ENCODE results near the gene BCOR.

The BCOR gene

DNA sequence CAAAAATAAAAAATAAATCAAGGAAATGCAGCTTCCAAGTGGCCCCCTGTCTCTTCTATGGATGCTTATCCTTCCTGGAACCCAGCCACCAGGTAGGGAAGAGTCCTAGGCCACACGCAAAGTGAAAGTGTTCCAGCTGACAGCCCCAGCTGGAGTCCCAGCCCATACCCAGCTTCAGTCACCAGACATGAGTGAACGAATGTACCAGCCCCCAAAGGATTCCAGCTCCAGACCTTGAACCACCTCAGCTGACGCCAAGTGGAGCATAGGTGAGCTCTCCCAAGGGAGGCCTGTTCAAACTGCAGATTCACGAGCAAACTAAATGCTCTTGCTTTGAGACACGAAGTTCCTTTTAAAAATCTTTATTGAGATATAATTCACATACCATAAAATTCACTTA, 62.0 kb downstream of the BCOR start:
- Histone ChIP-seq H3F3A (ENCODE audit: low read depth) (no peaks in the 10 kb centered on the region), H3K79me2 (ENCODE audit: insufficient read depth, low read length) (no peaks in the 10 kb centered on the region), H3K9me2 (replicated peaks; ENCODE audit: low read depth, low read length) (no peaks in the 10 kb centered on the region), H3K4me1 (ENCODE audit: insufficient read depth, low read length, poor library complexity, severe bottlenecking) (peaks cover 15% of the 10 kb centered on the region), H3K4me2 (ENCODE audit: low read depth, low read length, poor library complexity, severe bottlenecking) (no peak overlapping the region), H3K36me3 (ENCODE audit: insufficient read depth, low read length) (no peaks in the 10 kb centered on the region), H3K27me3 (ENCODE audit: insufficient read depth, low read length, poor library complexity, severe bottlenecking) (no peaks in the 10 kb centered on the region), H4K20me1 (ENCODE audit: insufficient read depth, low read length, poor library complexity, severe bottlenecking) (no peaks in the 10 kb centered on the region), H2AFZ (ENCODE audit: low read length) (no peak overlapping the region), H3K4me3 (ENCODE audit: low read length, poor library complexity, severe bottlenecking) (no peak overlapping the region), H3K9me3 (ENCODE audit: insufficient read depth, low read depth, low read length) (no peaks in the 10 kb centered on the region), H3K9ac (ENCODE audit: low read depth, low read length, poor library complexity, severe bottlenecking) (no peak overlapping the region)
- no peak for TF ChIP-seq EZH2phosphoT487 (IDR thresholded peaks at IDR 0.05; ENCODE audit: borderline replicate concordance)
- TF ChIP-seq, protein P1, sequence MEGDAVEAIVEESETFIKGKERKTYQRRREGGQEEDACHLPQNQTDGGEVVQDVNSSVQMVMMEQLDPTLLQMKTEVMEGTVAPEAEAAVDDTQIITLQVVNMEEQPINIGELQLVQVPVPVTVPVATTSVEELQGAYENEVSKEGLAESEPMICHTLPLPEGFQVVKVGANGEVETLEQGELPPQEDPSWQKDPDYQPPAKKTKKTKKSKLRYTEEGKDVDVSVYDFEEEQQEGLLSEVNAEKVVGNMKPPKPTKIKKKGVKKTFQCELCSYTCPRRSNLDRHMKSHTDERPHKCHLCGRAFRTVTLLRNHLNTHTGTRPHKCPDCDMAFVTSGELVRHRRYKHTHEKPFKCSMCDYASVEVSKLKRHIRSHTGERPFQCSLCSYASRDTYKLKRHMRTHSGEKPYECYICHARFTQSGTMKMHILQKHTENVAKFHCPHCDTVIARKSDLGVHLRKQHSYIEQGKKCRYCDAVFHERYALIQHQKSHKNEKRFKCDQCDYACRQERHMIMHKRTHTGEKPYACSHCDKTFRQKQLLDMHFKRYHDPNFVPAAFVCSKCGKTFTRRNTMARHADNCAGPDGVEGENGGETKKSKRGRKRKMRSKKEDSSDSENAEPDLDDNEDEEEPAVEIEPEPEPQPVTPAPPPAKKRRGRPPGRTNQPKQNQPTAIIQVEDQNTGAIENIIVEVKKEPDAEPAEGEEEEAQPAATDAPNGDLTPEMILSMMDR (conservative IDR thresholded peaks at IDR 0.05; ENCODE audit: low read length) = no peak

DNA sequence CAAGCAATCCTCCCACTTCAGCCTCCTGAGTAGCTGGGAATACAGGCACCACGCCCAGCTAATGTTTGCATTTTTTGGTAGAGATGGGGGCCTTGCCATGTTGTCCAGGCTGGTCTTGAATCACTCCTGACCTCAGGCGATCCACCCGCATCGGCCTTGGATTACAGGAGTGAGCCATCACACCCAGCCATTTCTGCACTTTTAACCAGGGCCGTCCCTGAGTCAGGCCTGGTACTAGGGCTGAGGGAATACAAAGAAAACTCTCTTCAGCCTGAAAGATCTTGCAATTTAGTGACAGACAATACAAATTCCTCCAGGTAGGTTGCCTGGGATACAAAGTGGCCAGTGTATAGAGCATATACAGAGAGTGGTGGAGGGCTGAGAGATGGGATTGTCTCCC, 65.8 kb downstream of the BCOR start:
- no peak overlapping the region for H3K4me3 ChIP-seq (ENCODE audit: low read length, poor library complexity, severe bottlenecking)

GRCh38 chrX:40030205-40030604, 67.6 kb downstream of the BCOR start:
- no peaks in the 10 kb centered on the region for H3K36me3 ChIP-seq (ENCODE audit: insufficient read depth, low read length)
- TF ChIP-seq, protein P1 (conservative IDR thresholded peaks at IDR 0.05; ENCODE audit: low read length) = no peak
- TF ChIP-seq EZH2phosphoT487 (IDR thresholded peaks at IDR 0.05; ENCODE audit: borderline replicate concordance) = no peak
- peaks cover 4% of the 10 kb centered on the region for H3K4me1 ChIP-seq (ENCODE audit: insufficient read depth, low read length, poor library complexity, severe bottlenecking)
- H3K79me2 ChIP-seq (ENCODE audit: insufficient read depth, low read length) = no peaks in the 10 kb centered on the region
- H3K4me3 ChIP-seq (ENCODE audit: low read length, poor library complexity, severe bottlenecking) = no peak overlapping the region
- H3K9me3 ChIP-seq (ENCODE audit: insufficient read depth, low read depth, low read length) = no peaks in the 10 kb centered on the region
- no peaks in the 10 kb centered on the region for H4K20me1 ChIP-seq (ENCODE audit: insufficient read depth, low read length, poor library complexity, severe bottlenecking)
- no peaks in the 10 kb centered on the region for H3K27me3 ChIP-seq (ENCODE audit: insufficient read depth, low read length, poor library complexity, severe bottlenecking)
- H3F3A ChIP-seq (ENCODE audit: low read depth) = no peaks in the 10 kb centered on the region
- no peak overlapping the region for H3K4me2 ChIP-seq (ENCODE audit: low read depth, low read length, poor library complexity, severe bottlenecking)
- H3K9ac ChIP-seq (ENCODE audit: low read depth, low read length, poor library complexity, severe bottlenecking) = no peak overlapping the region
- H2AFZ ChIP-seq (ENCODE audit: low read length) = no peak overlapping the region
- H3K9me2 ChIP-seq (replicated peaks; ENCODE audit: low read depth, low read length) = no peaks in the 10 kb centered on the region

More for the DNA sequence above, 65.8 kb downstream of the BCOR start:
- H3K9me3 ChIP-seq (ENCODE audit: insufficient read depth, low read depth, low read length) = no peaks in the 10 kb centered on the region
- H3K4me1 ChIP-seq (ENCODE audit: insufficient read depth, low read length, poor library complexity, severe bottlenecking) = peaks cover 6% of the 10 kb centered on the region
- no peak for TF ChIP-seq EZH2phosphoT487 (IDR thresholded peaks at IDR 0.05; ENCODE audit: borderline replicate concordance)
- TF ChIP-seq, protein P1 (conservative IDR thresholded peaks at IDR 0.05; ENCODE audit: low read length) = no peak
- H4K20me1 ChIP-seq (ENCODE audit: insufficient read depth, low read length, poor library complexity, severe bottlenecking) = no peaks in the 10 kb centered on the region
- H3K27me3 ChIP-seq (ENCODE audit: insufficient read depth, low read length, poor library complexity, severe bottlenecking) = no peaks in the 10 kb centered on the region
- no peak overlapping the region for H3K9ac ChIP-seq (ENCODE audit: low read depth, low read length, poor library complexity, severe bottlenecking)
- no peak overlapping the region for H3K4me2 ChIP-seq (ENCODE audit: low read depth, low read length, poor library complexity, severe bottlenecking)
- H3F3A ChIP-seq (ENCODE audit: low read depth) = no peaks in the 10 kb centered on the region
- H3K9me2 ChIP-seq (replicated peaks; ENCODE audit: low read depth, low read length) = no peaks in the 10 kb centered on the region
- no peak overlapping the region for H2AFZ ChIP-seq (ENCODE audit: low read length)
- H3K36me3 ChIP-seq (ENCODE audit: insufficient read depth, low read length) = no peaks in the 10 kb centered on the region
- H3K79me2 ChIP-seq (ENCODE audit: insufficient read depth, low read length) = no peaks in the 10 kb centered on the region
